WTC11 (cell line): ENCODE data around the gene GCSAML. TPM values are rescaled to one million over a fixed set of nuclear protein-coding genes. Genes with fewer than 3 reads are reported as not detected.

Experiments used
- ATAC-seq: fragments of 200-7000 bp; cut with Tn5 transposase; 2 replicates; pipeline ENCODE4 v1.10.0; 2021; ENCODE audit warnings: mild to moderate bottlenecking, moderate library complexity
- CTCF ChIA-PET: fragments of 300-600 bp; sonication (Branson Sonifier 250); formaldehyde crosslinking; loops from one replicate; lab custom pipeline; 2021; ENCODE audit warnings: antibody characterized with exemption; lab: Charles Lee
- POLR2A ChIA-PET: fragments of 350-600 bp; sonication (Branson Sonifier 250); formaldehyde crosslinking; loops from one replicate; lab custom pipeline; 2021; ENCODE audit warnings: antibody characterized with exemption; lab: Charles Lee
- DNase-seq: peaks from one replicate; pipeline ENCODE4 v3.0.0; 2021; ENCODE audit warnings: low spot score
- H3K27ac Mint-ChIP-seq: 2 replicates; pipeline ENCODE4 v1.8.0; 2021; ENCODE audit warnings: mixed read lengths
- H3K27me3 Mint-ChIP-seq: 2 replicates; pipeline ENCODE4 v1.8.0; 2021; ENCODE audit warnings: low read depth, mild to moderate bottlenecking, moderate library complexity, mixed read lengths
- H3K36me3 Mint-ChIP-seq: 2 replicates; pipeline ENCODE4 v1.8.0; 2021; ENCODE audit warnings: mixed read lengths
- H3K4me1 Mint-ChIP-seq: 2 replicates; pipeline ENCODE4 v1.8.0; 2022; ENCODE audit warnings: mixed read lengths
- H3K4me3 Mint-ChIP-seq: 2 replicates; pipeline ENCODE4 v1.8.0; 2021; ENCODE audit warnings: mild to moderate bottlenecking, moderate library complexity, mixed read lengths
- H3K9me3 Mint-ChIP-seq: 2 replicates; pipeline ENCODE4 v1.8.0; 2021; ENCODE audit warnings: mixed read lengths
- ELF4 ChIP-seq: sonication (generic); formaldehyde crosslinking; IDR thresholded peaks from 2 replicates; pipeline ENCODE4 v1.8.1; 2022; ENCODE audit warnings: low read depth, mild to moderate bottlenecking, moderate library complexity, missing genetic modification reagents
- ESRRA ChIP-seq: sonication (generic); formaldehyde crosslinking; IDR thresholded peaks from 2 replicates; pipeline ENCODE4 v1.8.1; 2022; ENCODE audit warnings: mild to moderate bottlenecking, missing genetic modification reagents, borderline replicate concordance
- FOXJ3 ChIP-seq: sonication (generic); formaldehyde crosslinking; IDR thresholded peaks from 2 replicates; pipeline ENCODE4 v1.9.0; 2021; ENCODE audit warnings: missing genetic modification reagents, mild to moderate bottlenecking, borderline replicate concordance
- FOXP1 ChIP-seq: sonication (generic); formaldehyde crosslinking; IDR thresholded peaks from 2 replicates; pipeline ENCODE4 v1.8.0; 2022; ENCODE audit warnings: missing genetic modification reagents, mild to moderate bottlenecking, moderate library complexity, borderline replicate concordance
- GRHL2 ChIP-seq: fragments of 250-450 bp; sonication (Bioruptor Pico); IDR thresholded peaks from 2 replicates; pipeline ENCODE4 v1.8.0; 2022; ENCODE audit warnings: mild to moderate bottlenecking, moderate library complexity; ENCODE audit not compliant: insufficient replicate concordance, severe bottlenecking
- IRF2 ChIP-seq: sonication (generic); formaldehyde crosslinking; IDR thresholded peaks from 2 replicates; pipeline ENCODE4 v1.8.0; 2022; ENCODE audit warnings: low read depth, missing genetic modification reagents, borderline replicate concordance
- NFE2L1 ChIP-seq: sonication (generic); formaldehyde crosslinking; IDR thresholded peaks from 2 replicates; pipeline ENCODE4 v1.8.1; 2023; ENCODE audit warnings: missing genetic modification reagents
- NR1H2 ChIP-seq: sonication (generic); formaldehyde crosslinking; IDR thresholded peaks from 2 replicates; pipeline ENCODE4 v1.9.0; 2021; ENCODE audit warnings: mild to moderate bottlenecking, moderate library complexity, missing genetic modification reagents
- RORB ChIP-seq: fragments of 250-450 bp; sonication (Bioruptor Pico); IDR thresholded peaks from 2 replicates; pipeline ENCODE4 v1.9.0; 2021; ENCODE audit warnings: mild to moderate bottlenecking
- TCF7 ChIP-seq: sonication (generic); formaldehyde crosslinking; IDR thresholded peaks from 2 replicates; pipeline ENCODE4 v1.8.0; 2022; ENCODE audit warnings: mild to moderate bottlenecking, low read depth, missing genetic modification reagents, moderate library complexity
- total RNA-seq: library from RNA; stranded (reverse); gene quantifications from 3 replicates; pipeline ENCODE4 v1.2.3, GENCODE V29; 2021
- TF ChIP-seq, protein P1 (sequence below): fragments of 250-450 bp; sonication (Bioruptor Pico); IDR thresholded peaks from 2 replicates; pipeline ENCODE4 v1.9.0; 2021; ENCODE audit warnings: mild to moderate bottlenecking
- TF ChIP-seq, protein P2 (sequence below): sonication (generic); formaldehyde crosslinking; IDR thresholded peaks from 2 replicates; pipeline ENCODE4 v1.8.0; 2022; ENCODE audit warnings: missing genetic modification reagents
- TF ChIP-seq, protein P3 (sequence below): fragments of 200-600 bp; IDR thresholded peaks from 2 replicates; pipeline ENCODE4 v1.8.0; 2022; ENCODE audit warnings: antibody characterized with exemption
- TF ChIP-seq, protein P4 (sequence below): sonication (generic); formaldehyde crosslinking; IDR thresholded peaks from 2 replicates; pipeline ENCODE4 v1.8.0; 2023; ENCODE audit warnings: missing genetic modification reagents
- TF ChIP-seq, protein P5 (sequence below): sonication (generic); formaldehyde crosslinking; IDR thresholded peaks from 2 replicates; pipeline ENCODE4 v1.8.0; 2022; ENCODE audit warnings: mild to moderate bottlenecking, missing genetic modification reagents
- TF ChIP-seq, protein P6 (sequence below): fragments of 250-450 bp; sonication (Bioruptor Pico); IDR thresholded peaks from 2 replicates; pipeline ENCODE4 v1.8.0; 2021; ENCODE audit warnings: mild to moderate bottlenecking
- TF ChIP-seq, protein P7 (sequence below): sonication (generic); formaldehyde crosslinking; IDR thresholded peaks from 2 replicates; pipeline ENCODE4 v1.8.1; 2022; ENCODE audit warnings: low read depth, missing genetic modification reagents, borderline replicate concordance

GCSAML gene
- total RNA-seq, 1 experiment from 2014 or later = not detected

DNA sequence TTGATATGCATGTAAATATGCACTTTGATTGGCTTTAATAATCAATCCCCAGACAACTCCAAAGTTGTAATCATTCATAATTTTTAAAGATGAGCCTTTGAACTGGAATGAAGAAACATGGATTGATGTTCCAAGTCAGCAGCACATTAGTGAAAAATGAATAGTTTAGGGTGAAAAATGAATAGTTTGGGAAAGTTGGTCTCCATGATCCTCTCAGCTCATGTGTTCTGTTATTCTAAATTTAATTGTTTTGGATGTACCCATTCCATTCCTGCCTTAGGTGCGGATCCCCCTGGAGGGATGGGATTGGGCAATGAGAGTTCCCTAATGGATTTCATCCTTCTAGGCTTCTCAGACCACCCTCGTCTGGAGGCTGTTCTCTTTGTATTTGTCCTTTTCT is 56.4 kb downstream of the GCSAML start, which contains the start of gene OR2G3:
Gene OR2G3 (plus strand): TSS at position 301 of the 400 bp plus-strand sequence. CDS start 0 bp downstream, at position 301.
- H3K27ac Mint-ChIP-seq = no peak within 1 kb of the TSS
- H3K4me3 Mint-ChIP-seq = no peak within 1 kb of the TSS
- CTCF ChIA-PET = no interaction called here
- H3K9me3 Mint-ChIP-seq = peaks cover 20% of the 10 kb centered on the region
- DNase-seq (no peak), ATAC-seq (no peak)
- peaks cover 4% of the 10 kb centered on the region; the same call in 1 of the 2 replicates for H3K4me1 Mint-ChIP-seq
- POLR2A ChIA-PET = no interaction called here
- H3K36me3 Mint-ChIP-seq = no peaks in the 10 kb centered on the region
- H3K27me3 Mint-ChIP-seq = peaks cover 3% of the 10 kb centered on the region; the same call in 1 of the 2 replicates
- TF ChIP-seq FOXP1 (CRISPR knock-in tag) = no peak
- TF ChIP-seq, protein P1, sequence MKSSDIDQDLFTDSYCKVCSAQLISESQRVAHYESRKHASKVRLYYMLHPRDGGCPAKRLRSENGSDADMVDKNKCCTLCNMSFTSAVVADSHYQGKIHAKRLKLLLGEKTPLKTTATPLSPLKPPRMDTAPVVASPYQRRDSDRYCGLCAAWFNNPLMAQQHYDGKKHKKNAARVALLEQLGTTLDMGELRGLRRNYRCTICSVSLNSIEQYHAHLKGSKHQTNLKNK (CRISPR knock-in tag) = no peak
- no peak for TF ChIP-seq TCF7 (CRISPR knock-in tag)
- TF ChIP-seq, protein P2, sequence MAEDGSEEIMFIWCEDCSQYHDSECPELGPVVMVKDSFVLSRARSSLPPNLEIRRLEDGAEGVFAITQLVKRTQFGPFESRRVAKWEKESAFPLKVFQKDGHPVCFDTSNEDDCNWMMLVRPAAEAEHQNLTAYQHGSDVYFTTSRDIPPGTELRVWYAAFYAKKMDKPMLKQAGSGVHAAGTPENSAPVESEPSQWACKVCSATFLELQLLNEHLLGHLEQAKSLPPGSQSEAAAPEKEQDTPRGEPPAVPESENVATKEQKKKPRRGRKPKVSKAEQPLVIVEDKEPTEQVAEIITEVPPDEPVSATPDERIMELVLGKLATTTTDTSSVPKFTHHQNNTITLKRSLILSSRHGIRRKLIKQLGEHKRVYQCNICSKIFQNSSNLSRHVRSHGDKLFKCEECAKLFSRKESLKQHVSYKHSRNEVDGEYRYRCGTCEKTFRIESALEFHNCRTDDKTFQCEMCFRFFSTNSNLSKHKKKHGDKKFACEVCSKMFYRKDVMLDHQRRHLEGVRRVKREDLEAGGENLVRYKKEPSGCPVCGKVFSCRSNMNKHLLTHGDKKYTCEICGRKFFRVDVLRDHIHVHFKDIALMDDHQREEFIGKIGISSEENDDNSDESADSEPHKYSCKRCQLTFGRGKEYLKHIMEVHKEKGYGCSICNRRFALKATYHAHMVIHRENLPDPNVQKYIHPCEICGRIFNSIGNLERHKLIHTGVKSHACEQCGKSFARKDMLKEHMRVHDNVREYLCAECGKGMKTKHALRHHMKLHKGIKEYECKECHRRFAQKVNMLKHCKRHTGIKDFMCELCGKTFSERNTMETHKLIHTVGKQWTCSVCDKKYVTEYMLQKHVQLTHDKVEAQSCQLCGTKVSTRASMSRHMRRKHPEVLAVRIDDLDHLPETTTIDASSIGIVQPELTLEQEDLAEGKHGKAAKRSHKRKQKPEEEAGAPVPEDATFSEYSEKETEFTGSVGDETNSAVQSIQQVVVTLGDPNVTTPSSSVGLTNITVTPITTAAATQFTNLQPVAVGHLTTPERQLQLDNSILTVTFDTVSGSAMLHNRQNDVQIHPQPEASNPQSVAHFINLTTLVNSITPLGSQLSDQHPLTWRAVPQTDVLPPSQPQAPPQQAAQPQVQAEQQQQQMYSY (CRISPR knock-in tag) = no peak
- TF ChIP-seq GRHL2 (CRISPR knock-in tag) = no peak
- no peak for TF ChIP-seq RORB (CRISPR knock-in tag)
- TF ChIP-seq ELF4 (CRISPR knock-in tag) = no peak
- no peak for TF ChIP-seq ESRRA (CRISPR knock-in tag)
- TF ChIP-seq FOXJ3 (CRISPR knock-in tag) = no peak
- TF ChIP-seq, protein P3, sequence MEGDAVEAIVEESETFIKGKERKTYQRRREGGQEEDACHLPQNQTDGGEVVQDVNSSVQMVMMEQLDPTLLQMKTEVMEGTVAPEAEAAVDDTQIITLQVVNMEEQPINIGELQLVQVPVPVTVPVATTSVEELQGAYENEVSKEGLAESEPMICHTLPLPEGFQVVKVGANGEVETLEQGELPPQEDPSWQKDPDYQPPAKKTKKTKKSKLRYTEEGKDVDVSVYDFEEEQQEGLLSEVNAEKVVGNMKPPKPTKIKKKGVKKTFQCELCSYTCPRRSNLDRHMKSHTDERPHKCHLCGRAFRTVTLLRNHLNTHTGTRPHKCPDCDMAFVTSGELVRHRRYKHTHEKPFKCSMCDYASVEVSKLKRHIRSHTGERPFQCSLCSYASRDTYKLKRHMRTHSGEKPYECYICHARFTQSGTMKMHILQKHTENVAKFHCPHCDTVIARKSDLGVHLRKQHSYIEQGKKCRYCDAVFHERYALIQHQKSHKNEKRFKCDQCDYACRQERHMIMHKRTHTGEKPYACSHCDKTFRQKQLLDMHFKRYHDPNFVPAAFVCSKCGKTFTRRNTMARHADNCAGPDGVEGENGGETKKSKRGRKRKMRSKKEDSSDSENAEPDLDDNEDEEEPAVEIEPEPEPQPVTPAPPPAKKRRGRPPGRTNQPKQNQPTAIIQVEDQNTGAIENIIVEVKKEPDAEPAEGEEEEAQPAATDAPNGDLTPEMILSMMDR = no peak
- TF ChIP-seq, protein P4, sequence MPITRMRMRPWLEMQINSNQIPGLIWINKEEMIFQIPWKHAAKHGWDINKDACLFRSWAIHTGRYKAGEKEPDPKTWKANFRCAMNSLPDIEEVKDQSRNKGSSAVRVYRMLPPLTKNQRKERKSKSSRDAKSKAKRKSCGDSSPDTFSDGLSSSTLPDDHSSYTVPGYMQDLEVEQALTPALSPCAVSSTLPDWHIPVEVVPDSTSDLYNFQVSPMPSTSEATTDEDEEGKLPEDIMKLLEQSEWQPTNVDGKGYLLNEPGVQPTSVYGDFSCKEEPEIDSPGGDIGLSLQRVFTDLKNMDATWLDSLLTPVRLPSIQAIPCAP (CRISPR knock-in tag) = no peak
- TF ChIP-seq, protein P5, sequence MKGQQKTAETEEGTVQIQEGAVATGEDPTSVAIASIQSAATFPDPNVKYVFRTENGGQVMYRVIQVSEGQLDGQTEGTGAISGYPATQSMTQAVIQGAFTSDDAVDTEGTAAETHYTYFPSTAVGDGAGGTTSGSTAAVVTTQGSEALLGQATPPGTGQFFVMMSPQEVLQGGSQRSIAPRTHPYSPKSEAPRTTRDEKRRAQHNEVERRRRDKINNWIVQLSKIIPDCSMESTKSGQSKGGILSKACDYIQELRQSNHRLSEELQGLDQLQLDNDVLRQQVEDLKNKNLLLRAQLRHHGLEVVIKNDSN (CRISPR knock-in tag) = no peak
- no peak for TF ChIP-seq NR1H2 (CRISPR knock-in tag)
- no peak for TF ChIP-seq NFE2L1 (CRISPR knock-in tag)
- TF ChIP-seq, protein P6, sequence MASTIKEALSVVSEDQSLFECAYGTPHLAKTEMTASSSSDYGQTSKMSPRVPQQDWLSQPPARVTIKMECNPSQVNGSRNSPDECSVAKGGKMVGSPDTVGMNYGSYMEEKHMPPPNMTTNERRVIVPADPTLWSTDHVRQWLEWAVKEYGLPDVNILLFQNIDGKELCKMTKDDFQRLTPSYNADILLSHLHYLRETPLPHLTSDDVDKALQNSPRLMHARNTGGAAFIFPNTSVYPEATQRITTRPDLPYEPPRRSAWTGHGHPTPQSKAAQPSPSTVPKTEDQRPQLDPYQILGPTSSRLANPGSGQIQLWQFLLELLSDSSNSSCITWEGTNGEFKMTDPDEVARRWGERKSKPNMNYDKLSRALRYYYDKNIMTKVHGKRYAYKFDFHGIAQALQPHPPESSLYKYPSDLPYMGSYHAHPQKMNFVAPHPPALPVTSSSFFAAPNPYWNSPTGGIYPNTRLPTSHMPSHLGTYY (CRISPR knock-in tag) = no peak
- no peak for TF ChIP-seq IRF2
- TF ChIP-seq, protein P7, sequence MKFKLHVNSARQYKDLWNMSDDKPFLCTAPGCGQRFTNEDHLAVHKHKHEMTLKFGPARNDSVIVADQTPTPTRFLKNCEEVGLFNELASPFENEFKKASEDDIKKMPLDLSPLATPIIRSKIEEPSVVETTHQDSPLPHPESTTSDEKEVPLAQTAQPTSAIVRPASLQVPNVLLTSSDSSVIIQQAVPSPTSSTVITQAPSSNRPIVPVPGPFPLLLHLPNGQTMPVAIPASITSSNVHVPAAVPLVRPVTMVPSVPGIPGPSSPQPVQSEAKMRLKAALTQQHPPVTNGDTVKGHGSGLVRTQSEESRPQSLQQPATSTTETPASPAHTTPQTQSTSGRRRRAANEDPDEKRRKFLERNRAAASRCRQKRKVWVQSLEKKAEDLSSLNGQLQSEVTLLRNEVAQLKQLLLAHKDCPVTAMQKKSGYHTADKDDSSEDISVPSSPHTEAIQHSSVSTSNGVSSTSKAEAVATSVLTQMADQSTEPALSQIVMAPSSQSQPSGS (CRISPR knock-in tag) = no peak
- TF ChIP-seq, all 79 proteins: peak for 0
